GM12878 (cell line): ENCODE data around the gene HPD. TPM values are rescaled to one million over a fixed set of nuclear protein-coding genes. Genes with fewer than 3 reads are reported as not detected.

ENCODE experiments used
- BMI1 ChIP-seq: fragments of 450-650 bp; IDR thresholded peaks from 2 replicates; pipeline ENCODE4 v1.6.1; 2016; ENCODE audit warnings: mild to moderate bottlenecking, moderate library complexity, borderline replicate concordance
- CREM ChIP-seq: IDR thresholded peaks from 2 replicates; pipeline ENCODE4 v1.6.1; 2014; ENCODE audit warnings: antibody characterized with exemption, low read depth
- EED ChIP-seq: sonication (generic); IDR thresholded peaks from 2 replicates; pipeline ENCODE4 v1.6.1; 2016; ENCODE audit warnings: antibody characterized with exemption, low read depth
- ETV6 ChIP-seq, 2 experiments: fragments of 450-650 bp in 1 of 2; IDR thresholded peaks in 1 of 2; conservative IDR thresholded peaks in 1 of 2; 2 replicates each; pipeline ENCODE4 v1.6.1; 2014; ENCODE audit warnings: antibody characterized with exemption in 1 of 2, borderline replicate concordance in 1 of 2, low read depth in 1 of 2, mild to moderate bottlenecking in 1 of 2, moderate library complexity in 1 of 2
- HCFC1 ChIP-seq: fragments of 150-350 bp; IDR thresholded peaks from 2 replicates; pipeline ENCODE4 v1.6.1; 2014; ENCODE audit warnings: low read length
- HDAC2 ChIP-seq: fragments of 200-600 bp; sonication (generic); IDR thresholded peaks from 2 replicates; pipeline ENCODE4 v1.6.1; 2017
- HSF1 ChIP-seq: fragments of 150-350 bp; IDR thresholded peaks from 2 replicates; pipeline ENCODE4 v1.6.1; 2014; ENCODE audit warnings: mild to moderate bottlenecking, low read depth, low read length
- IRF4 ChIP-seq: IDR thresholded peaks from 2 replicates; pipeline ENCODE4 v1.6.1; 2011; ENCODE audit warnings: low read depth, low read length
- JUNB ChIP-seq: IDR thresholded peaks from 2 replicates; pipeline ENCODE4 v1.6.1; 2016; ENCODE audit warnings: antibody characterized with exemption, mild to moderate bottlenecking
- JUND ChIP-seq: IDR thresholded peaks from 2 replicates; pipeline ENCODE4 v1.6.1; 2012; ENCODE audit warnings: low read depth, mild to moderate bottlenecking, low read length, improper control_type of control experiment, moderate library complexity
- KLF5 ChIP-seq: fragments of 450-650 bp; IDR thresholded peaks from 2 replicates; pipeline ENCODE4 v1.6.1; 2014; ENCODE audit warnings: mild to moderate bottlenecking; ENCODE audit not compliant: partially characterized antibody
- MEF2A ChIP-seq: IDR thresholded peaks from 2 replicates; pipeline ENCODE4 v1.6.1; 2011; ENCODE audit warnings: low read depth, mild to moderate bottlenecking, low read length, moderate library complexity; ENCODE audit not compliant: insufficient read depth
- NFIC ChIP-seq: IDR thresholded peaks from 2 replicates; pipeline ENCODE4 v1.6.1; 2012; ENCODE audit warnings: low read depth, mild to moderate bottlenecking, inconsistent platforms, low read length, moderate library complexity
- NKRF ChIP-seq: fragments of 450-650 bp; conservative IDR thresholded peaks from 2 replicates; pipeline ENCODE4 v1.6.1; 2017; ENCODE audit warnings: mild to moderate bottlenecking, moderate library complexity
- NR2C1 ChIP-seq: fragments of 450-650 bp; IDR thresholded peaks from 2 replicates; pipeline ENCODE4 v1.6.1; 2017; ENCODE audit warnings: antibody characterized with exemption, mild to moderate bottlenecking, moderate library complexity
- NRF1 ChIP-seq: conservative IDR thresholded peaks from 2 replicates; pipeline ENCODE4 v1.6.1; 2011; ENCODE audit warnings: mild to moderate bottlenecking, low read depth, low read length, improper control_type of control experiment
- PAX8 ChIP-seq: fragments of 450-650 bp; IDR thresholded peaks from 2 replicates; pipeline ENCODE4 v1.6.1; 2017; ENCODE audit warnings: mild to moderate bottlenecking, moderate library complexity
- PKNOX1 ChIP-seq: fragments of 450-650 bp; IDR thresholded peaks from 2 replicates; pipeline ENCODE4 v1.6.1; 2016; ENCODE audit warnings: mild to moderate bottlenecking
- SMAD5 ChIP-seq: IDR thresholded peaks from 2 replicates; pipeline ENCODE4 v1.6.1; 2016; ENCODE audit warnings: antibody characterized with exemption, low read depth
- SP1 ChIP-seq: IDR thresholded peaks from one replicate; pipeline ENCODE4 v1.6.1; 2011; ENCODE audit warnings: low read depth, low read length
- STAT3 ChIP-seq: IDR thresholded peaks from 2 replicates; pipeline ENCODE4 v1.6.1; 2011; ENCODE audit warnings: low read depth, low read length, improper control_type of control experiment
- SUZ12 ChIP-seq: fragments of 200-600 bp; sonication (generic); IDR thresholded peaks from one replicate; pipeline ENCODE4 v1.6.1; 2018; ENCODE audit warnings: antibody characterized with exemption, mild to moderate bottlenecking; ENCODE audit not compliant: unreplicated experiment
- TBL1XR1 ChIP-seq: IDR thresholded peaks from 2 replicates; pipeline ENCODE4 v1.6.1; 2012; ENCODE audit warnings: low read depth, low read length, improper control_type of control experiment
- TCF3 ChIP-seq: IDR thresholded peaks from 2 replicates; pipeline ENCODE4 v1.6.1; 2012; ENCODE audit warnings: low read depth, mild to moderate bottlenecking, low read length, borderline replicate concordance; ENCODE audit not compliant: insufficient read depth
- ZBED1 ChIP-seq: IDR thresholded peaks from 2 replicates; pipeline ENCODE4 v1.6.1; 2016; ENCODE audit warnings: borderline replicate concordance
- ZNF207 ChIP-seq: fragments of 450-650 bp; IDR thresholded peaks from 2 replicates; pipeline ENCODE4 v1.6.1; 2014; ENCODE audit warnings: antibody characterized with exemption, mild to moderate bottlenecking, borderline replicate concordance
- ZNF274 ChIP-seq: IDR thresholded peaks from one replicate; pipeline ENCODE4 v1.8.0; 2011; ENCODE audit not compliant: insufficient read length, insufficient read depth
- polyA plus RNA-seq, 11 experiments: library from polyadenylated mRNA; depleted of rRNA in 4 of 11; unstranded in 6 of 11; stranded (reverse) in 5 of 11; fragments of >200 nt; fragmentation: Nextera tagmentation in 4 of 11; fragmentation: Illumina TruSeq in 1 of 11; extraction: Ambion mirVana in 4 of 11; extraction: Trizol in 1 of 11; gene quantifications; 1 replicate in 1 of 11; 2 replicates in 10 of 11; pipeline versions ENCODE4 v1.2.1 to v1.2.3, GENCODE V29; 2011 to 2016; ENCODE audit warnings: inconsistent platforms in 2 of 11, missing spikeins in 2 of 11, low read depth in 1 of 11
- total RNA-seq, 4 experiments: library from RNA; depleted of rRNA in 3 of 4; stranded (reverse); fragments of >200 nt in 3 of 4; fragmentation: Illumina TruSeq in 1 of 4; extraction: Trizol in 1 of 4; gene quantifications; 2 replicates each; pipeline versions ENCODE4 v1.2.1 to v1.2.3, GENCODE V29; 2013 to 2021

HPD gene
- total and polyA plus RNA-seq, 10 of the 15 experiments (the other 5 are each of a cell fraction or from before 2014, with no cell fraction given) = 0.04 to 0.69 (median 0.28) TPM; not detected in 7

- TF ChIP-seq HSF1 = peak; percentile 83; the same call in 1 of the 2 replicates
- TF ChIP-seq JUNB = no peak; the same call in 1 of the 2 replicates
- TF ChIP-seq HCFC1 = no peak
- no peak for TF ChIP-seq IRF4
- TF ChIP-seq TBL1XR1 = peak; percentile 55; the same call in 1 of the 2 replicates
- peak; percentile 63 for TF ChIP-seq KLF5
- no peak for TF ChIP-seq HDAC2
- TF ChIP-seq ETV6 (conservative IDR thresholded peaks at IDR 0.05 in 1 of 2, IDR thresholded peaks at IDR 0.05 in 1 of 2; ENCODE audit: borderline replicate concordance in 1 of 2, low read depth in 1 of 2) = peak in 1 of 2 experiments; percentile 85; a peak in 2 of 4 replicates
- TF ChIP-seq MEF2A = no peak
- TF ChIP-seq NR2C1 = no peak
- TF ChIP-seq PAX8 = no peak
- no peak for TF ChIP-seq ZBED1
- no peak for TF ChIP-seq NFIC
- TF ChIP-seq NRF1 = no peak
- TF ChIP-seq STAT3 = no peak
- no peak for TF ChIP-seq JUND
- no peak for TF ChIP-seq SUZ12
- TF ChIP-seq CREM = peak; percentile 73; the same call in 1 of the 2 replicates
- TF ChIP-seq PKNOX1 = peak; percentile 76
- peak; percentile 42; the same call in 1 of the 2 replicates for TF ChIP-seq EED
- TF ChIP-seq ZNF274 = no peak
- no peak for TF ChIP-seq TCF3
- 0 out of 2 replicates have a peak, but pooled peaks have one; percentile 38 for TF ChIP-seq SMAD5
- TF ChIP-seq SP1 = peak; percentile 56
- no peak for TF ChIP-seq BMI1
- TF ChIP-seq NKRF = no peak
- no peak for TF ChIP-seq ZNF207
Measured at GRCh38 chr12:121789800-121790728, 68.6 kb downstream of the HPD start (continued).
